Measurements from ENCODE around the gene ATXN7.
A peak's percentile ranks its signal among the peaks of the same experiment; 100 is the strongest.

Gene ATXN7

DNA sequence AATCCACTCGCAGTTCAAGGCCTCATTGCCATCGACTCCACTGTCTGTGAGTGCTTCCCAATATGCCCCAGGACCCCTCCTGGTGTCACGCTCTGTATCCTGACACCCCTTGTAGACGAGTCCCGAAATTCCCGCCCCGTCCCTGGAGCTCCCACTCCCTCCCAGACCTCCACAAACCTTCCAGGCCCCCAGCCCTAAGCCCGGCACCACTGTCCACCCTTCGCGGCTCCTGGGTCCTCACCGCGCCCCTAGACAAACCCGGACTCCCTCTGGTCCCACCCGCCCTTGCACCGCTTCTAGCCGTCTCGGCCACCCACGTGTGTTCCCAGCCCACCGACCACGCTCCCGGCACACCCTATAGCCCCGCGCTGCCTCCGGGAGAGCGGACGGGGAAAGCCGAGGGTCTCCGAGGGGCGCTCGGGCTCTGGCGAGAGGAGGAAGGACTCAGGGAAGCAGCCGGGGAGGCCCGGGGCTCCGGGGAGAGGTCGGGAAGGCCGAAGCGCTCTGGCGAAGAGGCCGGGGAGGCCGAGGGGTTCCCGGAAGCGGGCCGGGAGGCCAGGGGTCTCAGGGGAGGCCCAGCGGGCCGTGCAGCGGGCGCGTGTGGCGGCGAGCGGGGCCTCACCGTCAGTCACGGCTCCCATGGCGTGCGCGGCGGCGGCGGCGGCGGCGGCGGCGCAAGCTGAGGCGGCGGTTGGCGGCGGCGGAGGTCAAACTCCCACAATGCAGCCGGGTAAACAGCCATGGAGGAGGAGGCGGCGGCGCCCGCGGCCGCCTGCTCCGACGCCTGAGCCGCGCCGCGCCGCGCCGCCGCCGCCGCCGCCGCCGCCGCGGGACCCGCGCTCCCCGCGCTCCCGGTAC lies at the start of gene ATXN7, which contains the start of gene THOC7:
ATXN7 (plus strand) TSS at position 718 of the 858 bp plus-strand sequence. CDS start 48,732 bp downstream, outside the sequence.
THOC7 (minus strand) TSS at position 656 of the 858 bp plus-strand sequence; CDS start at position 641, 15 bp downstream.
- DNase-seq (ENCODE audit: low read depth in 2 of 2): peak; percentile 37 to 55

DNA sequence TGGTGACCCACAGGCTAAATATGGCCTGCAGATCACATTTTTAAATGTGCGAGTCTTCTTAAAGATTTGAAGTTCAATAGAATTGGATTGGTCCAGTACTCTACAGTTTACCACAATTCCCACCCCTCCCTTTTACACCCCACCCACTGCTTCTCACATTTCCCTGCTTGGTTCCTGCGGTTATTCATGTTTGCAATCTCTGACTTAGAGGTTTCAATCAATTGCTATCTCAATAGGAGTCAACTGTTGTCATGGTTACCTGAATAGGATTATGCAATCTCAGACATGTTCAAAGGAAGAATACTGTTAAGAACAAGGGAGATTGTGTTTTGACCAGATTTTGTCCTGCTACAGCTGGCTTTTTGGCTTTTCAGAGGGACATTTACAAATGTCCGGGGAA lies 49.4 kb upstream of the ATXN7 start:
- DNase-seq (ENCODE audit: low read depth in 2 of 2): no peak

- no peak for DNase-seq (ENCODE audit: low read depth in 2 of 2)
Measured at GRCh38 chr3:63817225-63817624, 46.4 kb upstream of the ATXN7 start.

DNA sequence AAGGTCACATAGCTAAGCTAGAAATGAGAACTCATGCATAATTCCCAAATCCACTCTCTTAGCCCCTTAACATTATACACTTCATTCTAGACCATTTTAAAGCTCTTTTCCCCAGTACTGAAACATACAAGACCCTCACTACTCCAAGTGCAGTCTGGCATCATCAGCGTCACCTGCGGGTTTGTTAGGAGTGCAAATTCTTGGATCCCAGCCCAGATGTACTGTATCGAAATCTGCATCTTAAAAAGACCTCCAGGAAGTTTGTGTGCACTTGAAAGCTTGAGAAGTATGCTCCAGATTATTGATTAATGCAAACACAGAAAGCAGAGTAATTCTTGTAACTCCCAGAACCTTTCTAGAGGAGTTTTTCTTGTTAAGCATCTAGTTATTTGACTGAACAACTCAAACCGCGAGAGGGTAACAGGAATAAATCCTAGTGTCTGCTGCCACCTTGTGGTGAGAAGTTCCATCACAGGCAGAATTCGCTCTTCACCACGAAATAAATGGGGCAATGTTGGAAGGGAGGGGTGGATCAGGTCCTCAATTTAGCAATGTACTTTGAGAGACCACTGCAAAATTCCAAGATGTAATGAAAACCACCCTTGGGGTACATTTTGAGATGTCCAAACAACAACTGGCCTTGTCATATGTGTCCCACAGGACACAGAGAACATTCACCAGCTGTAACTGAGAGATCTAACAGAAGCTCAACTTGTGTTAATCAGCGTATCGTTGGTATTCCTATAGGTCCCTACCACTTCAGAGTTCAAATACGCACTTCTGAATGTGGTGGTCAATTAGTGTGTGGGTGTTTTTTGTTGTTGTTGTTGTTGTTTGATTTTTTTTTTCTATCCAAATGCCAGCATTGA lies 45.2 kb upstream of the ATXN7 start:
- DNase-seq (ENCODE audit: low read depth in 2 of 2): peak; percentile 16 to 51

- DNase-seq (ENCODE audit: low read depth in 2 of 2): no peak
Measured at GRCh38 chr3:63819151-63819398, 44.6 kb upstream of the ATXN7 start, which contains the start of gene C3orf49. C3orf49 (plus strand) TSS chr3:63819299; CDS start chr3:63819472, 173 bp downstream.

- DNase-seq (ENCODE audit: low read depth in 2 of 2): no peak
Measured at GRCh38 chr3:63824309-63824708, 39.4 kb upstream of the ATXN7 start.

DNA sequence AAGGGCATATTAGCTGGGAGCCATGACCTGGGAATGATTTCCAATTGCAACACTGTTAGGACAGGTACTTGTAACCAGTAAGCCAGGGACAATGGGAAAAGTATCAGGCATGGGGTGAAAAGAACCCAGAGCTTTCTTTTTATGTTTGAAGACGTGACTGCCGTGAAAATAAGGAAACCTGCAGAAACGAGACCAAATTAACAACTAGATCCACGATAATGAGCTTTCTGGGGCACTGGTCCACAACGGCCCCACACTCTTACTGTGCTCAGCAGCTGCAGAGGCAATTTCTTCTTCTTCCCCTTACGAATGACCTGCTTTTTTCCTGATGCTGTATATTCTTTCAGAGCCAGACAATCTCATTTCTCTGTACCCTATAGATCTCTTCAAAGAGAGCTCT lies 33.1 kb upstream of the ATXN7 start:
- no peak for DNase-seq (ENCODE audit: low read depth in 2 of 2)

DNA sequence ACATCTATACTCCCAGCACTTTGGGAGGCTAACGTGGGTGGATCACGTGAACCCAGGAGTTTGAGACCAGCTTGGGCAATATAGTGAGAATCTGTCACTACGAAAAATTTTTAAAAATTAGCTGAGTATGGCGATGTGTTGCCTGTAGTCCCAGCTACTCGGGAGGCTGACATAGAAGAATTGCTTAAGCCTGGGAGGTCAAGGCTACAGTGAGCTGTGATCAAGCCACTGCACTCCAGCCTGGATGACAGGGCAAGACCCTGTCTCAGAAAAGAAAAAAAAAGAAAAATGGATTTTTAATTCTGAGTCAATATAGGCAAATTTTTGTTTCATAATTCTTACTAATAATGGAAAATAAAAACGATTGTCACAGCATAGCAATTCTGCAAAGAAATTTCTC lies 31.3 kb upstream of the ATXN7 start:
- no peak for DNase-seq (ENCODE audit: low read depth in 2 of 2)

GRCh38 chr3:63841704-63842103 lies 22.0 kb upstream of the ATXN7 start:
- DNase-seq (ENCODE audit: low read depth in 2 of 2): no peak

DNA sequence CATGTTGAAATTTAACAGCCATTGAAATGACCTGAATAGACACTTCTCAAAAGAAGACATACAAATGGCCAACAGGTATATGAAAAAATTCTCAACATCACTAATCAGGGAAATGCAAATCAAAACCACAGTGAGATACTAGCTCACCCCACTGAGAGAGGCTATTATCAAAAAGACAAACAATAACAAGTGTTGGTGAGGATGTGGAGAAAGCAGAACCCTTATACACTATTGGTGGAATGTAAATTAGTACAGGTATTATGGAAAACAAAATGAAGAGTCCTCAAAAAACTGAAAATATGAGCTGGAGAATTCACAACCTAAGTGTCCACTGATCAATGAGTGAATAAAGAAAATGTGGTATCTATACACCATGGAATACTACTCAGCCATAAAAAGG lies 21.5 kb upstream of the ATXN7 start:
- DNase-seq (ENCODE audit: low read depth in 2 of 2): no peak

- no peak for DNase-seq (ENCODE audit: low read depth in 2 of 2)
Measured at GRCh38 chr3:63845215-63845614, 18.5 kb upstream of the ATXN7 start.

DNA sequence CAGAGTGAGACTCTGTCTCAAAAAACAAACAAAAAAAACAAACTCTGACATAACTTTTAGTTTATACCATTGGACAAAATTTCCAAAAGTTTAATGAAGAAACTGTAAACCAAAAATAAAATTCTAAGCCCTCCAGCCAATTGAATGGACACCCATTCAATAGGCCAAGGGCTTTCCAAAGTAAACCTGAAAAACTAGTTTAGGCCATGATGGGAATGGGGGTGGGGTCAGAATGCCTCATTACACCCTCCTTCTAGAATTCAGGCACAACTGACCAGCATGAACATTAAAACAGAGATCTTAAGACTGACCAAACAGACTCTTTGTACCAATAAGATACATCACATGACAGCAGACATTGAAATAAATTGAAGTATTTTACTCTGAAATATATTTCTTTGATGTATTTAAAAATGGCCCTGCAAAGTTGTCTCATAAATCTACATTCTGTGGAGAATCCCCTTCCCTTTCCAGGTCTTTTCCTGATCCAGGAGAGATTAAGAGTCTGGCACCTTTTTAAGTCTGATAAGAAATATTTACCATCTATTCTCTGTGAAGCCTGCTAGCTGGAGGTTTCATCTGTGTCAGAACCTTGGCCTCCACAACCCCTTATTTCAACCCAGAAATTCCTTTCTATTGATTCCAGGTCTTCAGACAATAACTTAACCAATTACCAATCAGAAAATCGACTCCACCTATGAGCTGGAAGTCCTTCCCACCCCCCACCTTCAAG lies 15.8 kb upstream of the ATXN7 start:
- no peak for DNase-seq (ENCODE audit: low read depth in 2 of 2)

DNA sequence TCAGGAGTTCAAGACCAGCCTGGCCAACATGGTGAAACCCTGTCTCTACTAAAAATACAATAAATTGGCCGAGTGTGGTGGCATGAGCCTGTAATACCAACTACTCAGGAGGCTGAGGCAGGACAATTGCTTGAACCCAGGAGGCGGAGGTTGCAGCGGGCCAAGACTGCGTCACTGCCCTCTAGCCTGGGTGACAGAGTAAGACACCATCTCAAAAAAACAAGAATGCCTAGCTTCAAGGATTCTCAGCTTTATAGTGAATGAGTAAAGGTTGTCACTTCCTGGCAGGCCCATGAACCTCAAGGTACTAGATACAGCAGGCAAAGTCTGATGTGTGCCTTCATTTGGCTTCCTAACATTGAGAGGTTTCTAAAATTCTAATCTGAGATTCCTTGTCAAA lies 14.5 kb upstream of the ATXN7 start:
- DNase-seq (ENCODE audit: low read depth in 2 of 2): no peak

DNA sequence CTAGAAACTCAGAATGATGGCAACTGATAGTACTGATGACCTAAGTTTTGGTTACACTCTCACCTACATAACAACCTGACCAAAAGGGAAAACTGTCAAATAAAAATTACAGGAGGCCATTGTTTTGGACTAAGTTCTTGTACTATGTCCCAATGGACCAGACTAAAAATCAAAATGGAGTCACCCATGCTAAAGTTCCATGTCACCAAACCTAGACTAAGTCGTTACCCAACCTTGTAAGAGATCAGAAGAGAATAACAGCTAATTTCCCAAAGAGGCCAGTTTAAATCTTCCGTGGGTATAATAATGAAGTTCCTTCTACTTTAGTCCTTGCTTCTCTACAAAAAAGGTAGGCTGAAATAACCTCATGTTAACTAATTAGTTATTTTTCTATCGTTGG lies 12.4 kb upstream of the ATXN7 start:
- DNase-seq (ENCODE audit: low read depth in 2 of 2): no peak

- no peak for DNase-seq (ENCODE audit: low read depth in 2 of 2)
Measured at GRCh38 chr3:63853106-63853505, 10.6 kb upstream of the ATXN7 start.

DNA sequence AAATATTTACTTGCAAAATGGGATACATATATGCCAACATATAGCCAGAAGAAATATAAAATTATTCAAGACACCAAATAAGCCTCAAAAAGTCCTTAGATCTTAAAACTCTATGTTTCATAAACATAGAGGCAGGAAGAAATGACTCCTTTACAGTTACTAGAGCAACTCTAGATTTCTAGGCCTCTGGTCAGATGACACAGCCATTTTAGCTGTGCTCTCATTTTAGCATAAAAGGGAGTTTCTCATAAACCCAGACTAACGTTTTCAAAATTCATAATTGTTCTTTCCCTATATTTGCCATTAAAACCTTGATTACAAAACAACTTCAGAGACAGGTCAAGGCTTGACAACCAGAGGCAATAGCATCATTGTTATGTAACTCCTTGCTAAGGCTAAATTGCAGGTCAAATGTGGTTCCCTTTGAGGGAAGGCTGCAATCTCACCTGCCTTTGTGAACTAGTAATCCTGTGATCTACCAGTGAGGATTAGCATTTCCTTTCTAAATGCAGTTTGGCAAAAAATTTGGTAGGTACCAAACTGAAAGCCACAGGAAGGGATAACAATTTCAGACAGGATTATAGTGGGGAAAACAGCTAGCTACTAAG lies 8.2 kb upstream of the ATXN7 start:
- DNase-seq (ENCODE audit: low read depth in 2 of 2): no peak

DNA sequence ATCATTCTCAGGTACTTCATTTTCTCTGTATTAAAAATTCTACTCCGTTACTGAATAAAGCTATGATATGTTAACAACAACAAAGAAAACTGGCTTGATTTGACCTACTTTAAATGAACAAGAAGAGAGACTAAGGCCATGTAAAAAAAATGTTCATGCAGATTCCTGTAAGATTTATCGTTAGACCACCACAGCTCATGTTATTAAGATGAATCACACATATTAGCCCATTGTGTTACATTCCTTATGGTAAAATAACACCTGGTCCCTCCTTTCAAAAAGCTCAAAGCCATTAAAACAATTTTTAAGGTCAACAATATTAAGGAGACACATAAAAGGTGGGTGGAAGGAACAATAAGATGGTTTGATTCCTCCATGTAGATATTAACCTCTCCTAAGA lies 6.4 kb upstream of the ATXN7 start:
- no peak for DNase-seq (ENCODE audit: low read depth in 2 of 2)

DNA sequence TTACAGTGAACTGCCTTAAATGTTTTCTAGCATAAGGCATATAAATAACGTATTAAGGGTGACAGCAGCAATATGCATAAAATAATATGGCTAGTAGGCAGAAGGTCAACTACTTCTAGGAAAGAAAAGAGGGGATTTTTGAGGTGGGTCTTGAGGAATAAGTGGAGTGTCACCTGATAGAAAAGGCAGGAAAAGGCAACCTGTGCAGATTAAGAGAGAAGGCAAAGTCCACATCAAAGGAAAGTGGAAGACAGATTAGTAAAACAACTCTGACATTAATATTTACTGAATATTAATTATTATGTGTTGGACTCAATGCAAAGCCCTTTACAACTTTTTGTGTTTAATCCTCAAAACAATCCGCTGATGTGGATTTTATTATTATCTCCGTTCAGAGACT lies 2.9 kb upstream of the ATXN7 start:
- no peak for DNase-seq (ENCODE audit: low read depth in 2 of 2)

GRCh38 chr3:63861306-63861705 lies 2.4 kb upstream of the ATXN7 start:
- no peak for DNase-seq (ENCODE audit: low read depth in 2 of 2)

DNA sequence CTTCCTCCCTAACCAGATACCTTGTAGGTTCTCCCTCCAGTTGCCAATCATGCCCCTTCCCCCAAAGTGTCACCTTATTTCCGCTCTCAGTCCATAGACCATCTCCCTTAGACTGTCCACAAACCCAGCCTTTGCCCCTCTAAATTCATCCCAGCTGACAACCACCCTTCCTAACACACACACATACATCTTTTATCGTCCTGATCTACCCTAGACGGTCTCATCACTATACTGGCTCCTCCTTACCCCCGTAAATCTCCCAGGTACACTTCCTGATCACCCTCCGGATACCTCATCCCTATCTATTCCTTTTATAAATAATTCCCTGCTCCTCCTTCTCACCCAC lies 890 bp upstream of the ATXN7 start:
- DNase-seq (ENCODE audit: low read depth in 2 of 2): no peak

- DNase-seq (ENCODE audit: low read depth in 2 of 2): peak; percentile 25 to 28
Measured at GRCh38 chr3:63864008-63864964, 619 bp downstream of the ATXN7 start.

Data from stimulated activated CD4-positive, alpha-beta T cell treated with anti-CD3 and anti-CD28 coated beads, Interleukin-12 subunit alpha, Interleukin-12 subunit beta, amount 100 ng/mL, for 24 hours (primary cell).